GM21367 (cell line): Measurements from ENCODE around the gene KIR3DL1.
"Not testable (repeated sequence)": the region's sequence is repeated elsewhere in the genome, so short reads cannot be mapped to it uniquely, and the experiment has no call there.

Experiments
- ATAC-seq: cut with Tn5 transposase; IDR thresholded peaks from one replicate; pipeline ENCODE4 v1.9.1; 2021; ENCODE audit not compliant: unreplicated experiment

The KIR3DL1 gene

DNA sequence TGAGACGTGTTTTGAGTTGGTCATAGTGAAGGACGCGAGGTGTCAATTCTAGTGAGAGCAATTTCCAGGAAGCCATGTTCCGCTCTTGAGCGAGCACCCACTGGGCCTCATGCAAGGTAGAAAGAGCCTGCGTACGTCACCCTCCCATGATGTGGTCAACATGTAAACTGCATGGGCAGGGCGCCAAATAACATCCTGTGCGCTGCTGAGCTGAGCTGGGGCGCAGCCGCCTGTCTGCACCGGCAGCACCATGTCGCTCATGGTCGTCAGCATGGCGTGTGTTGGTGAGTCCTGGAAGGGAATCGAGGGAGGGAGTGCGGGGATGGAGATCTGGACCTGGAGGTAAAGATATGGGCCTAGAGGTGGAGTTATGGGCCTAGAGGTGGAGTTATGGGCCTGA is at the start of gene KIR3DL1:
TSS of gene KIR3DL1 (plus strand) at position 218 of the 400 bp plus-strand sequence.
- not testable (repeated sequence) for ATAC-seq

DNA sequence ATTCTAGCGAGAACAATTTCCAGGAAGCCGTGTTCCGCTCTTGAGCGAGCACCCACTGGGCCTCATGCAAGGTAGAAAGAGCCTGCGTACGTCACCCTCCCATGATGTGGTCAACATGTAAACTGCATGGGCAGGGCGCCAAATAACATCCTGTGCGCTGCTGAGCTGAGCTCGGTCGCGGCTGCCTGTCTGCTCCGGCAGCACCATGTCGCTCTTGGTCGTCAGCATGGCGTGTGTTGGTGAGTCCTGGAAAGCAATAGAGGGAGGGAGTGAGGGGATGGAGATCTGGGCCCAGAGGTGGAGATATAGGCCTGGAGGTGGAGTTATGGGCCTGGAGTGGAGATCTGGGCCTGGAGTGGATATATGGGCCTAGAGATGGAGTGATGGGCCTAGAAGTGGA is 46.6 kb upstream of the KIR3DL1 start, which contains the start of gene KIR2DL1:
TSS of gene KIR2DL1 (plus strand) at position 148 of the 400 bp plus-strand sequence. CDS start at position 206, 58 bp downstream.
- ATAC-seq = not testable (repeated sequence)

DNA sequence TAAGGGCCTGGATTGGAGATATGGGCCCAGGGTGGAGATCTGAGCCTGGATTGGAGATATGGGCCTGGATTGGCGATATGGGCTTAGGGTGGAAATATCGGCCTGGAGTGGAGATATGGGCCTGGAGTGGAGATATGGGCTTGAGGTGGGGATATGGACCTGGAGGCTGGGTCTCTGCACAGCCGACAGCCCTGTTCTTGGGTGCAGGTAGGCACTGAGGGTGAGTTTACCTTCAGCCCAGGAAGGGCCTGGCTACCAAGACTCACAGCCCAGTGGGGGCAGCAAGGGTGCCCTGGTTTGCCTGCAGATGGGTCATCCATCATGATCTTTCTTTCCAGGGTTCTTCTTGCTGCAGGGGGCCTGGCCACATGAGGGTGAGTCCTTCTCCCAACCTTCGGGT is 45.8 kb upstream of the KIR3DL1 start:
- not testable (repeated sequence) for ATAC-seq

DNA sequence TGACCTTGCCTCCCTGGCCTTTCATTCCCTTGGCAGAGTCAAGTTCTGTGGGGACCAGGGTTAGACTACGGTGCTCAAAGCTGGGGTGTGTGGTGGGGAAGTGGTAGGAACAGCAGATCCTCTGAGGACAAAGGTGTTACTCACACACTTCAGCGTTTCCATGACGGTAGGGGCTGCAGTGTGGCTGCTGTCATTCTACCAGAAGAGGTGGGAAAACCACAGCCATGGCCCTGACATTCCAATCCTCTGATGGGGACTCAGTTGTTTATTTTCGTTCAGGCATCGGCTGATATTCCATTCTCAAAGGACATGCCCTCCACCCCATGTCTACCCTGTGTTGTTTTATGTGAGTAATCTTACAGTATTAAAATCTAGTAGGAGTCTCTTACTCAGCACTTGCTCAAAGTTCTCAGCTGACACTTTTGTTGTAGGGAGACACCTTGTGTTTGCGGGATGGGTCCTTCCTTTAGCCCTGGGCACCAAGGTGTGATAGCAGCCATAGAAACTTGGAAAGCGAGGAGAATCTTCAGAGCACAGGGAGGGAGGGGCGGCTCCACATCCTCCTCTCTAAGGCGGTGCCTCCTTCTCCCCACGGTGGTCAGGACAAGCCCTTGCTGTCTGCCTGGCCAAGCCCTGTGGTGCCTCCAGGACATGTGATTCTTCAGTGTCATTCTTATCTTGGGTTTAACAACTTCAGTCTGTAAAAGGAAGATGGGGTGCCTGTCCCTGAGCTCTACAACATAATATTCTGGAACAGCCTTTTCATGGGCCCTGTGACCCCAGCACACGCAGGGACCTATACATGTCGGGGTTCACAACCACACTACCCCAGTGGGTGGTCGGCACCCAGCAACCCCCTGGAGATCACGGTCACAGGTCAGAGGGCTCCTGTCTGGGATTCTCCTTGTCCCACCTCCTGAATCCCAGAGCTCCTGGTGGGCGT is 45.0 kb upstream of the KIR3DL1 start:
- ATAC-seq = not testable (repeated sequence)

DNA sequence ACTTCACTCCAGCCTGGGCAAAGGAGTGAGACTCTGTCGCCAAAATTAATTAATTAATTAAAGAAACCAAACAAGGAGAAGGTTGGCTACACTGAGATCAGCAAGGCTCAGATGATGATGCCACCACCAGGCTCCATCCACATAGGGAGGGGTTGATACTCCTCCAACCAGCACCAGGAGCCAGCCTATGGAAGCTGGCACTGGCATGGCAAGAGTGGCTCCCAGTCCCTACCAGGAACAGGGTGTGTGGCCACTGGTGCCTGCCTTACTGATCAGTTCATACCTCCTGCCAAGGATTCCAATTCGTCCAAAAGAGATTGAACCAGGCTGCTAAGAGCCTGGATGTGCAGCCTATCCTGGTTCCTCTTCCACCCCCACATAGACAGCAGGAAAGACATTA is 43.6 kb upstream of the KIR3DL1 start:
- not testable (repeated sequence) for ATAC-seq

DNA sequence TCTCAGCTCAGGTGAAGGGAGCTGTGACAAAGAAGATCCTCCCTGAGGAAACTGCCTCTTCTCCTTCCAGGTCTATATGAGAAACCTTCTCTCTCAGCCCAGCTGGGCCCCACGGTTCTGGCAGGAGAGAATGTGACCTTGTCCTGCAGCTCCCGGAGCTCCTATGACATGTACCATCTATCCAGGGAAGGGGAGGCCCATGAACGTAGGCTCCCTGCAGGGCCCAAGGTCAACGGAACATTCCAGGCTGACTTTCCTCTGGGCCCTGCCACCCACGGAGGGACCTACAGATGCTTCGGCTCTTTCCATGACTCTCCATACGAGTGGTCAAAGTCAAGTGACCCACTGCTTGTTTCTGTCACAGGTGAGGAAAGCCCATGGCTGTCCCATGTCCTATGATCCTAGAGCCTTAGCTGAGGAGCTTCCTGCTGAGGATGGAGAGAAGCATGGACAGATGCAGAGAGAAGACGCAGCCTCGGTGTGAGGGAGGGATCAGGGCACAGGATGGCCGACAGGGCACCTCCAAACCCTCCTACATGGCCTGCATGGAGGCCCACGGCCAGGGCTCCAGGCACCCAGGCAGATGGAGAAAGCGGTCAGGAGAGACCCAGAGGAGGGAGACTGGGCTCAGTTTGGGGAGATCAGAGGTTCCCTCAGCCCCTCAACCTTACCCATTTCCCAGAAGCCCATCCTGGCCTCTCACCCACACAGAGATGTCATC is 41.0 kb upstream of the KIR3DL1 start:
- not testable (repeated sequence) for ATAC-seq

DNA sequence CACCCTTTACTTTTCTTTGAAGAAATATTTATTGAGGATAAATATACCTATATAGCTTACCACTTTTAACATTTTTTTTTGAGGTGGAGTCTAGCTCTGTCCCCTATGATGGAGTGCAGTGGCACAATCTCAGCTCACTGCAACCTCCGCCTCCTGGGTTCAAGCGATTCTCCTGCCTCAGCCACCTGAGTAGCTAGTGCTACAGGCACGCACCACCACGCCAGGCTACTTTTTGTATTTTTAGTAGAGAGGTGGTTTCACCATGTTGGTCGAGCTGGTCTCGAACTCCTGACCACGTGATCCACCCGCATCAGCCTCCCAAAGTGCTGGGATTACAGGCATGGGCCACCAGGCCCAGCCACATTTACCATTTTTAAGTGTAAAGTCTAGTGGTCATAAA is 40.4 kb upstream of the KIR3DL1 start:
- ATAC-seq = not testable (repeated sequence)

DNA sequence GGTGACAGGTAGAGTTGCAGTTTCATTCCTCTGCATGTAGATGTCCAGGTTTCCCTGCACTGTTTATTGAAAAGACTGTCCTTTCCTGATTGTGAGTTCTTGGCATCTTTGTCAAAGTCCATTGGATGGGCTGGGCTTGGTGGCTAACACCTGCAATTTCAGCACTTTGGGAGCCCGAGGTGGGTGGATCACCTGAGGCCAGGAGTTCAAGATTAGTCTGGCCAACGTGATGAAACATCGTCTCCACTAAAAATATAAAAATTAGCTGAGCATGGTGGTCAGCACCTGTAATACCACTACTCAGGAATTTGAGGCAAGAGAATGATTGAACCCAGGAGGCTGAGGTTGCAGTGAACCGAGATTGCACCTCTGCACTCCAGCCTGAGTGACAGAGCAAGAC is 38.4 kb upstream of the KIR3DL1 start:
- ATAC-seq = not testable (repeated sequence)

DNA sequence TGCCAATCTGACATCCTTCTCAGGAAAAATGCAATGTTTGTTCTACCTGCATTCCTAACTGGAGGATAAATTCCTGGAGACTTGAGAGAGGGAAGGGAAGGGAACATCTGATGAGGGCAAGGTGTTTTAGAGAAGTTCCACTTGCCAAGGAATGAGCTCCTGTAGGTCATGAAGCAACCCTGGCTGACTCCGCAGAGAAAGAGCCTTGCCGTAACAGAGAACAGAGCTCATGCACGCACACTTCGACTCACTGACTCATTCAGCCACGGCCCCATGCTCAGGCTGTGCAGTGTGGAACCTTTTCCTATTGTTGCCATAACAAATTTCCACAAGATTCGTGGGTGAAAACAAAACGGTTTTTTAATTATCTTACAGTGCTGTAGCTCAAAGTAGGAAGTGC is 37.4 kb upstream of the KIR3DL1 start:
- not testable (repeated sequence) for ATAC-seq

DNA sequence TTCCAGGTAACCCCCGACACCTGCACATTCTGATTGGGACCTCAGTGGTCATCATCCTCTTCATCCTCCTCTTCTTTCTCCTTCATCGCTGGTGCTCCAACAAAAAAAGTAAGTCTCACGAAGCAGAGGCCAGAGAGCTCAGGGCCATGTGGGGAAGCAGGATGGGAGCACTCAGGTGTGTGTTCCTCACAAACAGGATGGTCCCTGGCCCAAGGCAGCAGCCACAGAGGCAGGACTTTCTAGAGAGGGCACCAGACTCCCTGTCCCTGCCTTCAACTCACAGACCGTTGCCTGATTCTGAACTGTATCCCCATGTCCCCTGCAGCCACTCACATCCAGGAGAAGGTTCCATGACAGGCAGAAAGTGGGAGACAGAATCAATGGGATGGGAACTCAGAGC is 33.4 kb upstream of the KIR3DL1 start:
- not testable (repeated sequence) for ATAC-seq

DNA sequence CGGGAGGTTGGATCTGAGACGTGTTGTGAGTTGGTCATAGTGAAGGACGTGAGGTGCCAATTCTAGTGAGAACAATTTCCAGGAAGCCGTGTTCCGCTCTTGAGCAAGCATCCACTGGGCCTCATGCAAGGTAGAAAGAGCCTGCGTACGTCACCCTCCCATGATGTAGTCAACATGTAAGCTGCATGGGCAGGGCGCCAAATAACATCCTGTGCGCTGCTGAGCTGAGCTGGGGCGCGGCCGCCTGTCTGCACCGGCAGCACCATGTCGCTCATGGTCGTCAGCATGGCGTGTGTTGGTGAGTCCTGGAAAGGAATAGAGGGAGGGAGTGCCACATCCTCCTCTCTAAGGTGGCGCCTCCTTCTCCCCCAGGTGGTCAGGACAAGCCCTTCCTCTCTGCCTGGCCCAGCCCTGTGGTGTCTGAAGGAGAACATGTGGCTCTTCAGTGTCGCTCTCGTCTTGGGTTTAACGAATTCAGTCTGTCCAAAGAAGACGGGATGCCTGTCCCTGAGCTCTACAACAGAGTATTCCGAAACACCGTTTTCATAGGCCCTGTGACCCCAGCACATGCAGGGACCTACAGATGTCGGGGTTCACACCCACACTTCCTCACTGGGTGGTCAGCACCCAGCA is 30.1 kb upstream of the KIR3DL1 start:
- ATAC-seq = not testable (repeated sequence)

DNA sequence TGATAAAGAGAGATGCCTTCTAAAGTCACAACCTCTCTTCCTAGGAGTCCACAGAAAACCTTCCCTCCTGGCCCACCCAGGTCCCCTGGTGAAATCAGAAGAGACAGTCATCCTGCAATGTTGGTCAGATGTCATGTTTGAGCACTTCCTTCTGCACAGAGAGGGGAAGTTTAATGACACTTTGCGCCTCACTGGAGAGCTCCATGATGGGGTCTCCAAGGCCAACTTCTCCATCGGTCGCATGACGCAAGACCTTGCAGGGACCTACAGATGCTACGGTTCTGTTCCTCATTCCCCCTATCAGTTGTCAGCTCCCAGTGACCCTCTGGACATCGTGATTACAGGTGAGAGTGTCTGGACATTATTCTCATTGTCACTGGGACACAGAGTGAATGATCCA is 28.1 kb upstream of the KIR3DL1 start:
- ATAC-seq = not testable (repeated sequence)

DNA sequence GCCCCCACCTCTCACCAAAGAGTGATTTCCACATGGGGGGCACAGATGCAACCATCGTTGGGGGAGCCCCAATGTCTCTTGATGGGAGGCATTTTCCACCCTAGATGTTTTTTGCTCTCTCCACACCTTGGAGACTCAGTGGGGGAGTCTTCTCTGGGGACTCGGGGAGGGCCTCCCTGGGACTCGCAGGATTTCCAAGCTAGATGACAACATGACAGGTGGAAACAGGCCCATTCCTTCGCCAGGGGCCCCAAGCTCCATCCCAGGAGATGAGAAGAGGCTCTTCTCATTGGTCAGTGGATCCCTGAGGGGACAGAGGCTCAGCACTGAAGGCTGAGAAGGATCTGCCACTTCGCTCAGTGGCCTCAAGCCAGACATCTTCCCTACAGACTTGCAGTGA is 25.6 kb upstream of the KIR3DL1 start:
- no peak for ATAC-seq

DNA sequence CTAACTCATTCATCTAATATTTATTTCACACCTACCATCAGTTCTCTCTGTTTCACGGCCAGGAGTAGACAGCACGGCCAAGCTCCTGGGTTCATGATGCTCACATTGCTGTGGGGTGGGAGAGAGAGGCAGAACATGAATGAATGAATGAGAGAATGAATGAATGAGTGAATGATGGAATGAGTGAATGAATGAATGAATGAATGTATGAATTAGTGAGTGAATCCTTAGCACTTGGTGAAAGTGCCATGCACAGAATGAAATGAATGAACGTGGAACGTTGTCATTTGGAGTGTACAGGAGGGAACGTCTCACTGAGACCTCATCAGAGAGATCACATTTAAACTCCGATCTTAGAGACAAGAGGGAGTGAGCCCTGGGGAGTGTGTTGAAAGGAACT is 24.8 kb upstream of the KIR3DL1 start:
- ATAC-seq = no peak

DNA sequence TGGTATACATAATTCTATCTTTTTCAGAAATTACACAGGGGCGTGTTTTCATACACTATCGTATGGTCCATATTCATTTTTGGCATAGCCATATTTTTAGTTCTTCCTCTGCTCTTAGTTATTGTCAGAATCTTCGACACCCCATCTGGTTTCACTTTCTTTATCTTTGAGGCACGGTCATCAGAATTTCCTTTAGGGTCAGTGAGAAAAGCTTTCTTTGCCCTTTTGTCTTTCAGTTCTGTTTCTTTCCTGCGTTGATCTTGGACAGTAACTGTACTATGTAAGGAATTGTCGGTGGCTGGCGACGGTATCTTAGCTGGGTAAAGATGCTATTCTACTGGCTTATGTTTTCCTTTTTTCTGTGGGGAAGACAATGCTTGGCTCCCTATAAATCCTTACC is 23.5 kb upstream of the KIR3DL1 start:
- ATAC-seq = no peak

DNA sequence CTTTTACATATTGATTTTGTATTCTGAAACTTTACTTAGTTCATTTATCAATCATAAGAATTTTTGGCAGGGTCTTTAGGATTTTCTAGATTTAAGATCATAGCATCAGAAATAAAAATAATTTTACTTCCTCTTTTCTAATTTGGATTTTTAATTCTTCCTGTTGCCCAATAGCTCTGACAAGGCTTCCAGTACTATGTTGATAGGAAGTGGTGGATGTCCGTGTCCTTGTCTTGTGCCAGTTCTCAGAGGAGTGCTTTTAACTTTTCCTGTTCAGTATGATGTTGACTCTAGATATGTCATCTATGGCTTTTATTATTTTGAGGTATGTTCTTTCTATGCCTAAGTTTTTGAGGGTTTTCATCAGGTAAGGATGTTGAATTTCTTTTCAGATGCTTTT is 20.5 kb upstream of the KIR3DL1 start:
- no peak for ATAC-seq

DNA sequence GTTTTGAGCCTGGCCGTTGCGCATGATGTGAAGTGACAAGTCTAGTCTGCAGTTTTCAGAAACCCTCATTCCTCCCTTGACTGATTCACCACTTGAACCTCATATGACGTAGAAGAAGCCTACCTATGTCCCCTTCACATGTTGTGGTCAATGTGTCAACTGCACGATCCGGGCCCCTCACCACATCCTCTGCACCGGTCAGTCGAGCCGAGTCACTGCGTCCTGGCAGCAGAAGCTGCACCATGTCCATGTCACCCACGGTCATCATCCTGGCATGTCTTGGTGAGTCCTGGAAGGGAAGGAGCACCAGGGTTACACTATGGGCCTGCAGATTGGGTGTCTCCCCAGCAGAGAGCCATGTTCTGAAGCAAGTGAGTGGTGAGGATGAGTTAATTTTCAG is 12.9 kb upstream of the KIR3DL1 start, which contains the start of gene KIR2DL4:
TSS of gene KIR2DL4 (plus strand) at position 201 of the 400 bp plus-strand sequence. CDS start at position 243, 42 bp downstream.
- ATAC-seq = no peak

DNA sequence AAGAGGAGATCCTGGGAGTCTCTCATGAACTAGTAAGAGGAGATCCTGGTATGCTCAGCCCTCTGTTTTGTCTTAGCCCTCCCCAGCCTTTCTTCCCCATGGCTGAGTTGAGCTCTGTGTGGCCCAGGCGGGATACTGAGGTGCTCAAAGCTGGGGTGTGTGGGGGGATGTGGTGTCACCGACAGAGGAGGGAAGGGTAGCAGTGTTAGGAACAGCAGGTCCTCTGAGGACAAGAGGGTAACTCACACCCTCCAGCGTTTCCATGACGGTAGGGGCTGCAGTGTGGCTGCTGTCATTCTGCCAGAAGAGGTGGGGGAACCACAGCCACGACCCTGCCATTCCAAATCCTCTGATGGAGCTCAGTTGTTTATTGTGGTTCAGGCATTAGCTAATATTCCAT is 12.2 kb upstream of the KIR3DL1 start:
- ATAC-seq = no peak

DNA sequence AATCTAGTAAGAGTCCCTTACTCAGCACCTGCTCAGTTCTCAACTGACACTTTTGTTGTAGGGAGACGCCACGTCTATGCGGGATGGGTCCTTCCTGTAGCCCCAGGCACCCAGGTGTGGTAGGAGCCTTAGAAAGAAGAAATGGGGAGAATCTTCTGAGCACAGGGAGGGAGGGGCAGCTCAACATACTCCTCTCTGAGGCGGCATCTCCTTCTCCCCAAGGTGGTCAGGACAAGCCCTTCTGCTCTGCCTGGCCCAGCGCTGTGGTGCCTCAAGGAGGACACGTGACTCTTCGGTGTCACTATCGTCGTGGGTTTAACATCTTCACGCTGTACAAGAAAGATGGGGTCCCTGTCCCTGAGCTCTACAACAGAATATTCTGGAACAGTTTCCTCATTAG is 11.7 kb upstream of the KIR3DL1 start:
- no peak for ATAC-seq

DNA sequence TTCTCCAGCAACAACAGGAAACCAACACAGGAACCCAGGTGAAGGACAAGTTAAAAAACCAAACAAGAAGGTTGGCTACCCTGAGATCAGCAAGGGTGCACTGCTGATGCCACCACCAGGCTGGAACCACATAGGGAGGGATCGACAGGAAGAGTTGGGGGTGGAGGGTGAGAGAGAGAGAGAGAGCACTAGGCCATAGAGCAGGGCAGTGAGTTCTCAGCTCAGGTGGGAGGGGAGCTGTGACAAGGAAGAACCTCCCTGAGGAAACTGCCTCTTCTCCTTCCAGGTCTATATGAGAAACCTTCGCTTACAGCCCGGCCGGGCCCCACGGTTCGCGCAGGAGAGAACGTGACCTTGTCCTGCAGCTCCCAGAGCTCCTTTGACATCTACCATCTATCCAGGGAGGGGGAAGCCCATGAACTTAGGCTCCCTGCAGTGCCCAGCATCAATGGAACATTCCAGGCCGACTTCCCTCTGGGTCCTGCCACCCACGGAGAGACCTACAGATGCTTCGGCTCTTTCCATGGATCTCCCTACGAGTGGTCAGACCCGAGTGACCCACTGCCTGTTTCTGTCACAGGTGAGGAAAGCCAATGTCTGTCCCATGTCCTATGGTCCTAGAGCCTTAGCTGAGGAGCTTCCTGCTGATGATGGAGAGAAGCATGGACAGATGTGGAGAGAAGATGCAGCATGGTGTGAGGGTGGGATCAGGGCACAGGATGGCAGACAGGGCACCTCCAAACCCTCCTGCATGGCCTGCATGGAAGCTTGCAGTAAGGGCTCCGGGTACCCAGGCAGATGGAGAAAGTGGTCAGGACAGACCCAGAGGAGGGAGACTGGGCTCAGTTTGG is 10.4 kb upstream of the KIR3DL1 start:
- ATAC-seq = no peak
